ENCODE results near the gene SCN1B. TPM values are rescaled to one million over a fixed set of nuclear protein-coding genes. Genes with fewer than 3 reads are reported as not detected.
A peak's percentile ranks its signal among the peaks of the same experiment; 100 is the strongest.

The SCN1B gene
- total and polyA plus RNA-seq, 2 of the 13 experiments (the other 11 are each of a cell fraction or from before 2014, with no cell fraction given), result 2.7 to 20.1 TPM

DNA sequence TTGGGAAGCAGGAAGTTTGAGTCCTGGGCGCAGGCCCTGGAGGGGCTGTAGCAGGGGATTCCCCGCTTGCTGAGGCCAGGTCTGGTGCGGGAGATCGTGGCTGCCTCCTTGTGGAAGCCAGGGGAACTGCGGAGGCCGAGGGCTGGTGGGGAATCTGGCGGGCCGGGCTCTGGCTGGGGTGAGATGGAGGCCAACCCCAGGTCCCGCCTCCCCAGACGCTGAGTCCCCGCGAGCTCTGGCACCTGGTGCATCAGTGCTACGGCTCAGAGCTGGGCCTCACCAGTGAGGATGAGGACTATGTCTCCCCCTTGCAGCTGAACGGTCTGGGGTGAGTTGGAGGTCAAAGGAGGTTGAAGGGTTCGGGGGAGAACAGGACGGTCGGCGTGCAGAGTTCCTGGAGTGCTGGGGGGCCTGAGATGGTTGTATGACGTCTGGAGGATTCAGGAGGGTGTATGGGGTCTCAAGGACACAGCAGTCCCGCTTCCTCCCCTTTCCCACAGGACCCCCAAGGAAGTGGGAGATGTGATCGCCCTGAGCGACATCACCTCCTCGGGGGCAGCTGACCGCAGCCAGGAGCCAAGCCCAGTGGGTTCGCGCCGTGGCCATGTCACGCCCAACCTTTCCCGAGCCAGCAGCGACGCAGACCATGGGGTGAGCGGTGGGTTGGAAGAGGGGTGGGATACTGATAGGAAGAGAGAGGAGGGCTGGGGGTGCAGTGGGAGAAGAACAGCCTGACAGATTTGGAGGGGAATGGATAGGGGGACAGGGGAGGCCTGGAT is 17.0 kb upstream of the SCN1B start (continued):
- no peak for TF ChIP-seq GLI4 (CRISPR knock-in tag; IDR thresholded peaks at IDR 0.05; ENCODE audit: borderline replicate concordance)
- TF ChIP-seq ZNF614 (CRISPR knock-in tag; IDR thresholded peaks at IDR 0.05; ENCODE audit: borderline replicate concordance), result no peak
- no peak for TF ChIP-seq MTA3 (CRISPR knock-in tag; IDR thresholded peaks at IDR 0.05)
- no peak for TF ChIP-seq KMT2B (CRISPR knock-in tag; IDR thresholded peaks at IDR 0.05)
- TF ChIP-seq HMGA1 (CRISPR knock-in tag; conservative IDR thresholded peaks at IDR 0.05), result no peak
- TF ChIP-seq, protein P1, sequence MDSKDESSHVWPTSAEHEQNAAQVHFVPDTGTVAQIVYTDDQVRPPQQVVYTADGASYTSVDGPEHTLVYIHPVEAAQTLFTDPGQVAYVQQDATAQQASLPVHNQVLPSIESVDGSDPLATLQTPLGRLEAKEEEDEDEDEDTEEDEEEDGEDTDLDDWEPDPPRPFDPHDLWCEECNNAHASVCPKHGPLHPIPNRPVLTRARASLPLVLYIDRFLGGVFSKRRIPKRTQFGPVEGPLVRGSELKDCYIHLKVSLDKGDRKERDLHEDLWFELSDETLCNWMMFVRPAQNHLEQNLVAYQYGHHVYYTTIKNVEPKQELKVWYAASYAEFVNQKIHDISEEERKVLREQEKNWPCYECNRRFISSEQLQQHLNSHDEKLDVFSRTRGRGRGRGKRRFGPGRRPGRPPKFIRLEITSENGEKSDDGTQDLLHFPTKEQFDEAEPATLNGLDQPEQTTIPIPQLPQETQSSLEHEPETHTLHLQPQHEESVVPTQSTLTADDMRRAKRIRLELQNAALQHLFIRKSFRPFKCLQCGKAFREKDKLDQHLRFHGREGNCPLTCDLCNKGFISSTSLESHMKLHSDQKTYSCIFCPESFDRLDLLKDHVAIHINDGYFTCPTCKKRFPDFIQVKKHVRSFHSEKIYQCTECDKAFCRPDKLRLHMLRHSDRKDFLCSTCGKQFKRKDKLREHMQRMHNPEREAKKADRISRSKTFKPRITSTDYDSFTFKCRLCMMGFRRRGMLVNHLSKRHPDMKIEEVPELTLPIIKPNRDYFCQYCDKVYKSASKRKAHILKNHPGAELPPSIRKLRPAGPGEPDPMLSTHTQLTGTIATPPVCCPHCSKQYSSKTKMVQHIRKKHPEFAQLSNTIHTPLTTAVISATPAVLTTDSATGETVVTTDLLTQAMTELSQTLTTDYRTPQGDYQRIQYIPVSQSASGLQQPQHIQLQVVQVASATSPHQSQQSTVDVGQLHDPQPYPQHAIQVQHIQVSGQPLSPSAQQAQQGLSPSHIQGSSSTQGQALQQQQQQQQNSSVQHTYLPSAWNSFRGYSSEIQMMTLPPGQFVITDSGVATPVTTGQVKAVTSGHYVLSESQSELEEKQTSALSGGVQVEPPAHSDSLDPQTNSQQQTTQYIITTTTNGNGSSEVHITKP (CRISPR knock-in tag; IDR thresholded peaks at IDR 0.05; ENCODE audit: low read depth), result no peak
- TF ChIP-seq, protein P2, sequence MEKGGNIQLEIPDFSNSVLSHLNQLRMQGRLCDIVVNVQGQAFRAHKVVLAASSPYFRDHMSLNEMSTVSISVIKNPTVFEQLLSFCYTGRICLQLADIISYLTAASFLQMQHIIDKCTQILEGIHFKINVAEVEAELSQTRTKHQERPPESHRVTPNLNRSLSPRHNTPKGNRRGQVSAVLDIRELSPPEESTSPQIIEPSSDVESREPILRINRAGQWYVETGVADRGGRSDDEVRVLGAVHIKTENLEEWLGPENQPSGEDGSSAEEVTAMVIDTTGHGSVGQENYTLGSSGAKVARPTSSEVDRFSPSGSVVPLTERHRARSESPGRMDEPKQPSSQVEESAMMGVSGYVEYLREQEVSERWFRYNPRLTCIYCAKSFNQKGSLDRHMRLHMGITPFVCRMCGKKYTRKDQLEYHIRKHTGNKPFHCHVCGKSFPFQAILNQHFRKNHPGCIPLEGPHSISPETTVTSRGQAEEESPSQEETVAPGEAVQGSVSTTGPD (CRISPR knock-in tag; IDR thresholded peaks at IDR 0.05), result no peak
- TF ChIP-seq RBFOX2 (IDR thresholded peaks at IDR 0.05; ENCODE audit: low read depth, low read length), result peak; percentile 70
- TF ChIP-seq XRCC5 (optimal IDR thresholded peaks at IDR 0.05; ENCODE audit: low read length), result peak; percentile 43
- TF ChIP-seq, protein P3, sequence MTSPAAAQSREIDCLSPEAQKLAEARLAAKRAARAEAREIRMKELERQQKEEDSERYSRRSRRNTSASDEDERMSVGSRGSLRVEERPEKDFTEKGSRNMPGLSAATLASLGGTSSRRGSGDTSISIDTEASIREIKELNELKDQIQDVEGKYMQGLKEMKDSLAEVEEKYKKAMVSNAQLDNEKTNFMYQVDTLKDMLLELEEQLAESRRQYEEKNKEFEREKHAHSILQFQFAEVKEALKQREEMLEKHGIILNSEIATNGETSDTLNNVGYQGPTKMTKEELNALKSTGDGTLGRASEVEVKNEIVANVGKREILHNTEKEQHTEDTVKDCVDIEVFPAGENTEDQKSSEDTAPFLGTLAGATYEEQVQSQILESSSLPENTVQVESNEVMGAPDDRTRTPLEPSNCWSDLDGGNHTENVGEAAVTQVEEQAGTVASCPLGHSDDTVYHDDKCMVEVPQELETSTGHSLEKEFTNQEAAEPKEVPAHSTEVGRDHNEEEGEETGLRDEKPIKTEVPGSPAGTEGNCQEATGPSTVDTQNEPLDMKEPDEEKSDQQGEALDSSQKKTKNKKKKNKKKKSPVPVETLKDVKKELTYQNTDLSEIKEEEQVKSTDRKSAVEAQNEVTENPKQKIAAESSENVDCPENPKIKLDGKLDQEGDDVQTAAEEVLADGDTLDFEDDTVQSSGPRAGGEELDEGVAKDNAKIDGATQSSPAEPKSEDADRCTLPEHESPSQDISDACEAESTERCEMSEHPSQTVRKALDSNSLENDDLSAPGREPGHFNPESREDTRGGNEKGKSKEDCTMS (CRISPR knock-in tag; conservative IDR thresholded peaks at IDR 0.05), result no peak
- TF ChIP-seq ZNF790 (CRISPR knock-in tag; IDR thresholded peaks at IDR 0.05; ENCODE audit: borderline replicate concordance), result no peak
- TF ChIP-seq THAP11 (CRISPR knock-in tag; IDR thresholded peaks at IDR 0.05), result peak; percentile 60; the same call in 1 of the 2 replicates
- no peak for TF ChIP-seq EEA1 (CRISPR knock-in tag; IDR thresholded peaks at IDR 0.05; ENCODE audit: borderline replicate concordance)
- TF ChIP-seq, protein P4, sequence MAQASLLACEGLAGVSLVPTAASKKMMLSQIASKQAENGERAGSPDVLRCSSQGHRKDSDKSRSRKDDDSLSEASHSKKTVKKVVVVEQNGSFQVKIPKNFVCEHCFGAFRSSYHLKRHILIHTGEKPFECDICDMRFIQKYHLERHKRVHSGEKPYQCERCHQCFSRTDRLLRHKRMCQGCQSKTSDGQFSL (CRISPR knock-in tag; IDR thresholded peaks at IDR 0.05), result 0 out of 2 replicates have a peak, but pooled peaks have one; percentile 40
- TF ChIP-seq, protein P5, sequence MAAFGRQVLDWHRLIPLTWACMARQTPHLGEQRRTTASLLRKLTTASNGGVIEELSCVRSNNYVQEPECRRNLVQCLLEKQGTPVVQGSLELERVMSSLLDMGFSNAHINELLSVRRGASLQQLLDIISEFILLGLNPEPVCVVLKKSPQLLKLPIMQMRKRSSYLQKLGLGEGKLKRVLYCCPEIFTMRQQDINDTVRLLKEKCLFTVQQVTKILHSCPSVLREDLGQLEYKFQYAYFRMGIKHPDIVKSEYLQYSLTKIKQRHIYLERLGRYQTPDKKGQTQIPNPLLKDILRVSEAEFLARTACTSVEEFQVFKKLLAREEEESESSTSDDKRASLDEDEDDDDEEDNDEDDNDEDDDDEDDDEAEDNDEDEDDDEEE (CRISPR knock-in tag; IDR thresholded peaks at IDR 0.05), result no peak
